CD4-positive, alpha-beta T cell treated with Interleukin-6 for 4 hours (primary cell): ENCODE data around the gene CERCAM.

Experiments
- DNase-seq: peaks from one replicate; pipeline ENCODE4 v3.0.0-alpha.2; 2020; ENCODE audit warnings: mixed read lengths

The CERCAM gene, protein sequence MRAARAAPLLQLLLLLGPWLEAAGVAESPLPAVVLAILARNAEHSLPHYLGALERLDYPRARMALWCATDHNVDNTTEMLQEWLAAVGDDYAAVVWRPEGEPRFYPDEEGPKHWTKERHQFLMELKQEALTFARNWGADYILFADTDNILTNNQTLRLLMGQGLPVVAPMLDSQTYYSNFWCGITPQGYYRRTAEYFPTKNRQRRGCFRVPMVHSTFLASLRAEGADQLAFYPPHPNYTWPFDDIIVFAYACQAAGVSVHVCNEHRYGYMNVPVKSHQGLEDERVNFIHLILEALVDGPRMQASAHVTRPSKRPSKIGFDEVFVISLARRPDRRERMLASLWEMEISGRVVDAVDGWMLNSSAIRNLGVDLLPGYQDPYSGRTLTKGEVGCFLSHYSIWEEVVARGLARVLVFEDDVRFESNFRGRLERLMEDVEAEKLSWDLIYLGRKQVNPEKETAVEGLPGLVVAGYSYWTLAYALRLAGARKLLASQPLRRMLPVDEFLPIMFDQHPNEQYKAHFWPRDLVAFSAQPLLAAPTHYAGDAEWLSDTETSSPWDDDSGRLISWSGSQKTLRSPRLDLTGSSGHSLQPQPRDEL

DNA sequence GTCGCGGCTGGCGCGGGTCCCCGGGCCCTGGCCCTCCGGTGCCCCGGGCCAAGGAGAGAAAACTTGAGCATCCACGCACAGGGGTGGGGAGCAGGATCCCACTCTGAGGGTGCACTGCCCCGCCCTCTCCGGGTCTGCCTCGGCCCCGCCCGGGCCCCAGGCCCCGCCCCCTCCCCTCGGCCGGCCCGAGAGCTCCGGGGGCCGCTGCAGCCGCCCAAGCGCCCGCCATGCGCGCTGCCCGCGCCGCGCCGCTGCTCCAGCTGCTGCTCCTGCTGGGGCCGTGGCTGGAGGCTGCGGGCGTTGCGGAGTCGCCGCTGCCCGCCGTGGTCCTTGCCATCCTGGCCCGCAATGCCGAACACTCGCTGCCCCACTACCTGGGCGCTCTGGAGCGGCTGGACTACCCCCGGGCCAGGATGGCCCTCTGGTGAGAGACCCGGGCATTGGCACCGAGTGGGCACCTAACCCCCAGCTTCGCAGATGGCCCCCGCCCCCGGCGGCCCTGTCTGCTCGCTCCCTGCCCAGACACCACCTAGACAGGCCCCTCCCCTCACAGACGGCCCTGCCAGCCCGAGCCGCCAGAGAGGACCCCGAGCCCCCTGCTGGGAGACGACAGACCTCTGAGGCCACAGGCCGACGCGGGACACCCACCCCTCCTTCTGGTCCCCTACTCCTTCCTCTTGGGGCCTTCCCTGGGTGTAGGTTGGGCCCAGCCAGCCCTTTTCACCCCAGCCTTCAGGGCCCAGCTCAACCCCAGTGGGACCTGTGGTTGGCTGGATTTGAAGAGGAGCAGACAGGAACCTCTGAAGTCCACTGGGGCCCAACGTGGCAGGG is at the start of gene CERCAM:
CERCAM (plus strand) TSS at position 207 of the 831 bp plus-strand sequence; CDS start at position 228, 21 bp downstream.
- peak; percentile 72 for DNase-seq

DNA sequence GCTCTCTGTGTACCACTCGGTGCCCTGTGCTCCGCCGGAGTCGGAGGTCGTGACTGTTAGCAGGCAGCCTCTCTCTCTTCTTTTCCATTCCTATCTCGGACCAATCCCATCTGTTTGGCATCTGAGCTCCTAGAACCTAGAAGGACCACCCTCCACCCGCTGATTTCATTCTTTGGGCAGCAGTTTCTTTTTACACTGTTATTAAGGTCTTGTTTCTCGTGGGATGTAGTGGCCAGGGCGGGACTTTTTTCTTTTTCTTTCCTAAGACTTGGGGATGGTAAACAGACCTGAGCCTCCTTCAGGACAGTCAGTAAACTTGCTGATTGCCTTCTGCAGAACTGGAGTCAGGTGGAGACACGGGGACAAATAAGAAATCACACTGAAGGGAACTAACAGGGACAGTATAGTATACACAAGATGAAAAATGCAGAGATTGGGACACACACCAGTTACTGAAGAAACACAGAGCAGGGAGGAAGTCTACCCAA is 49.0 kb upstream of the CERCAM start:
- no peak for DNase-seq

DNA sequence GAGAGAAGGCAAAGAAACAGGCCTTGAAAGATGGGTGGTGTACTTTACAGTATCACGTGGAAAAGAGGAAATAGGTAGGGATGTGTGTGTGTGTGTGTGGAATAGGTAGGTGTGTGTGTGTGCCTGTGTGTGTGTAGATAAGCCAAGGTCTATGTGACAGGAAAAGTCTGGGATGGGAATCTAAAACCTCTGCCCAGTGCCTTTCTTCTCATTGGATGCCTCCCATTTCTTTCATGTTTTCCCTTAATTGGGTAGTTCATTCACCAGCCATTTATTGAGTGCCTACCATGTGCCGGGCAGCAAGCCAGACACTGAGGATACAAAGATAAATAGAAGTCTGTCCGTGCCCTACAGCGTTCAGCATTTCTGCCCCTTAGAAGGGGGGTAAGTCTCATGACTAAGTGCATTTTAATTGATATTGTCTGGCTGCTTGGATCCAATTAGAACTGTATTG is 48.4 kb upstream of the CERCAM start:
- no peak for DNase-seq

DNA sequence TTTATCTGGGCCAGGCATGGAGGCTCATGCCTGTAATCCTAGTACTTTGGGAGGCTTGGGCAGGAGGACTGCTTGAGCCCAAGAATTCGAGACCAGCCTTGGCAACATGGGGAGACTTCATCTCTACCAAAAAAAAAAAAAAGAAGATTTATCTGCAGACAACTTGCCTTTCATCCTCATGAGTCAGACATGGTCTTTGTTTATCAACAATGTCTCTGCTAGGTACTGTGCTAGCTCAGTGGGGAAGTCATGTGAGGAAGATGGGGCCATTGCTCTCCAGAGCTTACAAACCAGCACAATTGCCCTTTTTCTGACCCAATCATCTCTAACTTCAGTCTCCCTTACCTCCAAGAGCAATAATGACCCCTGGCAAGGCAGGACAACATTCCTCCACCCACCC is 47.9 kb upstream of the CERCAM start:
- no peak for DNase-seq

DNA sequence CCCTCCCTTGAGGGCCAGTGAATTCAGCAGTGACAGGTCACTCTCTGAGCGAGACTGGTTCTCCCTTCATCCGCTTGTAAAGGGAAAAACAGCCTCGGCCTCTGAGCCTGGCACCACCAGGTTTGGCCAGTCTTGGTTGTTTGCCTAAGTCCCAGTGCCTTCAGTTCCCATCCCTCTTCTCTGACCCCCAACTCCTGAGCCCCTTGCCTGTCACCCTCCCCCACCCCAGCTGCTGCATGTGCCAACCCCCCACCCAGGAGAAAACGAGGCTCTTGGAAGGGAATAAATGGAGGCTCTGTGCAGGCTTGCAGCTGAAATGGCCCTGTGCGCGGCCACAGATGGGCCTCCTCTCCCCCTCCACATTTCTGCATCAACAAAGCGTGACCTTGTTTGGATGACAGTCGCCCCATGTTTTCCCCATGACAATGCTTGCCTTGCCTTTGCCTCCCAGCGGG is 46.4 kb upstream of the CERCAM start:
- no peak for DNase-seq

DNA sequence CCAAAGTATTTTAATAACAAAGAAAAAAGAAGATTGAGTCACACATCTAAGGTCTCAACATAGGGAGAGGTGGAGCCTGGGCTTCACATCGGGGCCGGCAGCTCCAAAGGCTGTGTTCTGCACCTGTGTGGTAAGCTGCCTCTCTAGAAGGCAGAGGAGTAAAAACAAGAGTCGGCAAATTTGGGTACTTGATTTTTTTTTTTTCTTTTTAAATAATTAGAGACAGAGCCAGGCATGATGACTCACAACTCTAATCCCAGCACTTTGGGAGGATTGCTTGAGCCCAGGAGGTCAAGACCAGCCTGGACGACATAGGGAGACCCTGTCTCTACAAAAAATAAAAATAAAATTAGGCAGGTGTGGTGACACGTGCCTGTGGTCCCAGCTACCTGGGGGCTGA is 44.8 kb upstream of the CERCAM start:
- DNase-seq = no peak

DNA sequence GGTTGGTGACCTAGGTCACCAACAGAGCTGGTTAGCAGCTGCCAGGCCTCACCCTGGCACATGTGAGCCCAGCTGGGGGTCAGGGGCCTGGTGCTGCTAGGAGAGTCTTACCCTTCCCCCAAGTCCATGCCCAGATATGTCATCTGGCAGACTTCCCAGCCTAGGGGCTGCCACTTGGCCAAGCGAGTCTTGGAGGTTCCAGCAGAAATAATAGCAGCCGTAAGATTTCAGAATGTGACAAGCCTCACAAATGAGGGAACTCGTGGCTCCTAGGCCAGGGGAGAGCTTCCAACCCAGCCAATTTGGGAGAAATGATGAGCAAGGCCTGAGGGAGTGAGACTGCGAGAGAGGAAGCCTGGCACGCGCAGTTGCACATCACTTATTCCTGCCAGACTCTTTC is 38.4 kb upstream of the CERCAM start:
- DNase-seq = no peak

DNA sequence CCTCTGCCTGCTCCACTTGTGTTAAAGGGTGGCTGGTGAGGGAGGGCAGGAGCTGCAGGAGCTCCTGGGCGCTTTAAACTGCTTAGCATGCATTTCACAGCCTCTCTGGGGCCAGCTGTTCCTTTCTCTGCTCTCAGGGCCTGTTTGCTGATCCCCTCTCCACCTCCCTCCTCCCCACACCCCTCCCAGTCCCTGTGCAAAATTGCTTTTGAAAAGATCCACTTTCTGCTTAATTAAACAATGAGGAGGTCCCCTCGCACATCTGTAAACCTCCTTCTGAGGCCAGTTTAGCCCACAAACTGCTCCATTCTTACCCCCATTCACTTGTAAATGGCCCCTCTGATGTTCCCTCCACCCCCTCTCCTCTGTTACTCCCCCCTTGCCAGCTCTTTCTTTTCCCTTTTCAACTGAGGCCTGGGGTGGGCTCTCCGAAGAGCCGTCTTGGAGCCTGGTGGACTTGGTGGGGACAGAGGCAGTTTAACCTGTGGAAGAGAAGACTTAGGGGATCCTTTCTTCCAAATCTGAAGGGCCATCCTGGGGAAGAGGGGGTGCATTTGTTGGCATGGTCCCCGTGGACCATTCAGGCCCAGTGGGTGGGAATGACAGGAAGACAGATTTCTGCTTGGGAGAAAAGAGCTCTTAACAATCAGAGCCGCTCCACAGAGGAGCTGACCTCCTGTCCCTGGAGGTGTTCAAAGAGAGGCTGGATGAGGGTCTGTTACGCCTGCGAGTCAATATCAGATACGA is 37.5 kb upstream of the CERCAM start:
- DNase-seq = no peak

DNA sequence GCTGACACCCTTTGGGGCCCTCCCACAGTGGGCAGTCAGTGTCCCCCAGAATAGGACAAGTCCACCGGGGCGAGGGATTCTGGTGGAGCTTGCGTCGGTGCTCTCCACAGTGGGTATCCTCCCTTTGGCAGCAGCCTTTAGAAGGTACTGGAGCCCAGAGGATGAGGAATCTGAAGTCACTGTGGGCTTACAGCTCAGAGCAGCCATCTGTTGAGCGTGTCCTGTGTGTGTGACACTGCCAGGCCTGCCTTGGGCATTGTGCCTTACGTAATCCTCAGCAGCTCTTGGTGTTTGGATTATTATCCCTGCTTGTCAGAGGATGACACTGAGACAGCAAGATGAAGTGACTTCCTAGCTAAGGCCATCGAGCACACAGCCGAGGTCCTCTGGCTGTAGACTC is 36.9 kb upstream of the CERCAM start:
- no peak for DNase-seq

DNA sequence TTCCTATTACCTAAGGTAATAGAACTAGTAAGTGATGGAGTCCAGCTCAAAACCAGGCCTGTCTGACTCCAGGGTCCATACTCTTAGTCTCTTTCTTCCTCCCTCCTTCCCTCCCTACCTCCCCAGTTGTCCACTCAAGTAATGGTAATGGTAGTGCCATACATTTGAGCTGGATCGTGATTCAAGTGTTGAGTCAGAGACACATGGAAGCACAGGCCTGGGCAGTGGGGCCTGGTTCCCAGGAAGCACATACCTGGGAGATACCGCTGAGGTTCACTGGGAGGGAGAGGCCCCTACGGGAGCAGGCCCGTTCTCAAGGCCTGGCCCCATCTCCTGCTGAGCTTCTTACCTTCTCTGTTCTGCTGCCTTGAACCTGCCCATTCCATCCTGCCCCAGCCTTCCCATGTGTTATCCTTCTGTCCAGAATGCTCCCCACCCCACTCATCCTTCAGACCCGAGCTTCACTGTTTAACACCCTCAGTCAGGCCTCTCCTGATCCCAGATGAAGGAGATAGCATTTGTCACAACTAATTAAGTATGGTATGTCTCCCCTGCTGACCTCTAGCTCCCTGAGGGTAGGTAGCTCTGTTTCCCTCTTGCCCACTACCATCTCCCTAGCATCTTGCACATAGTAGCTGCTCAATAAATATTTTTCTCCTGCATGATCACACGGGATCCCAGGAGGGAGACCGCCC is 35.7 kb upstream of the CERCAM start:
- no peak for DNase-seq

DNA sequence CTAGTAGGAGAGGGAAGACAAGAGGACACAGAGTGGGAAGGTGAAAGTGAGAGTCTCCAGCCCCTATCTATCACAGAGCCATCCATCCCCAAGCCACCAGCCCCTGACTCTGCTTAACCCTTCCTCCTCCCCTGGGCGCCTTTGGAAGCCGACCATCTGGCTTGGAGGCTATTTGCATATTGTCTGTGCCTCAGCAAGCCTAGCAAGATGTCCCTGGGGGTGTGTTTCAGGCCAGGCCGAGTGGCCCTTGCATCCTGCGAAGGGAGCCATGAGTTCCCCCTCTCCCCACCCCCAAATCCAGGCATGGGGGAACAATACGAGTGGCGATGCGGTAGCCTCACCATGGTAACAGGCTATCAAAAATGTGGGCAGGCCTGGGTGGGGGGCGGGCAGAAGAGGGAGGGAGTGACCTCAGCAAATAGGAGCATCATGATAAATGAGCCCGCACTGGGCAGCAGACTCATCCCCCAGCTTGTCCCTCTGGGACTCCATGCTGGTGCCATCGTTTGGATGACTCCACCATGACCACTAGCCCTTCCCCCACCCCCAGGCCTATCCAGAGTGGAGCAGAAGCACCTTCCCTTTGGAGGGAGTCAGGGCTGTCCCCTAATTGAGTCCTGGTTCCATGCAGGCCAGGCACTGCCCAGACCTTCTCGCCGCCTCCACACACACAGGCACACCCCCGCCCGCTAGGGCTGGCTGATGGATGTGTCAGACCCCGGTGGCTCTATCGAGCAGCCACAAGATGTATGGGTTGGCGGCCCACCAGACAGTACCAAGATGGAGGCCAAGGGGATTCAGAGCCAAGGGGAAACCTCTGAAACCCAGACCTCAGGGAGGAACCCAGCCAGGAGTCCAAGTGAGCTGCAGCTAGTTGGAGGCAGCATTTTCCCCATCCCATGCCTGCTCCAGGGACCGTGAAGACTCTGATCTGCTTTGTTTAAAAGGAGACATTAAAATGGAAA is 34.9 kb upstream of the CERCAM start:
- no peak for DNase-seq

DNA sequence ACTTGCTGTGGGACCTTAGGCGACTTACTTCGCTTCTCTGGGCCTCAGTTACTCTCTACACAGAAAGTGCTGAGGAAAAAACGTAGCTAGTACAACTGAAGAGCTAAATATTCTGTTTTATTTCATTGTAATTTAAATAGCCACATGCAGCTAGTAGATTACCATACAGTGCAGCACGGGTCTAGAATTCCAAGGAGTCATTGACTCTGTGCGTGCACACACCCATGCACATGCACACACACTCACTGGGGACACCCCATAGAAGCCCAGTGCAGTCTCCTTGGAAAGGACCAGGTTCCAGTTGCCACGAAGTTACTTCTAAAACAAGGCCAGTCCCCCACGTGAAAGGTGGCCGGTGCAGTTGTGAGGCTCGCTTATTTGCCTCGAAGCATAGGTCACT is 32.5 kb upstream of the CERCAM start:
- no peak for DNase-seq

DNA sequence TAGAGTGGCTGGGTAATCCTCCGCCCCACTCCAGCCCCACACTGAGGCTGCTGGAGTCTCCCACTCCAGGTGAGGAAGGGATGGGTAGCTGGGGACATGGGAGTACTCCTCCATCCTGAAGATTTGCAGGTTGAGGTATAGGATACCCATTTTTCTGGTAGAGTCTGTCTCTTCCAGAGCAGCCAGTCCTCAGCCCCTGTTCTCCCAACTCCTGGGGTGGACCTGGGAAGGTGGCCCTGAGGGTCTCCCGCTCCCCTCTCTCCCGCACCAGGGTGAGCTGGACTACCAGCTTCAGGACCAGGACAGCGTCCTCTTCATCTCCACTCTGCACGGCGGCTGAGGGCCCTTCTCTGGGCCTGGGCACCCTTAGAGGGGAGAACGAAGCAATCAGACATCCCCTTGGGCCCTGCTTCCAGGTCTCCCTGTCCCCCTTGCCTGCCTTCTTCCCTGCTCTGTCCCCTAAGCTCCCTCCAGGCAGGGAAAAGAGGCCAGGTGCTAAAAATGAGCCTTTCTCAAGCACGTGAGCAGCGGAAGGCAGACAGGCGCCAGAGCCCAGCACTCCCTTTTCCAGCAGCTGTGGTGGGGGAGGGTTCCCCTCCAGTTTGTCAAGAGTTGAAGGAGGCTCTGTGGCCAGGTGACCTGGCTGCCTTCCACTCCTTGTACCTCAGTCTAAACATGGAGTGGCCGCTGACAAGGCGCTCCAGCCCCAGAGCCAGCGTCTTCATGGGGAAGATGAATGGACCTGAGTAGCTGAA is 31.1 kb upstream of the CERCAM start:
- DNase-seq = no peak

DNA sequence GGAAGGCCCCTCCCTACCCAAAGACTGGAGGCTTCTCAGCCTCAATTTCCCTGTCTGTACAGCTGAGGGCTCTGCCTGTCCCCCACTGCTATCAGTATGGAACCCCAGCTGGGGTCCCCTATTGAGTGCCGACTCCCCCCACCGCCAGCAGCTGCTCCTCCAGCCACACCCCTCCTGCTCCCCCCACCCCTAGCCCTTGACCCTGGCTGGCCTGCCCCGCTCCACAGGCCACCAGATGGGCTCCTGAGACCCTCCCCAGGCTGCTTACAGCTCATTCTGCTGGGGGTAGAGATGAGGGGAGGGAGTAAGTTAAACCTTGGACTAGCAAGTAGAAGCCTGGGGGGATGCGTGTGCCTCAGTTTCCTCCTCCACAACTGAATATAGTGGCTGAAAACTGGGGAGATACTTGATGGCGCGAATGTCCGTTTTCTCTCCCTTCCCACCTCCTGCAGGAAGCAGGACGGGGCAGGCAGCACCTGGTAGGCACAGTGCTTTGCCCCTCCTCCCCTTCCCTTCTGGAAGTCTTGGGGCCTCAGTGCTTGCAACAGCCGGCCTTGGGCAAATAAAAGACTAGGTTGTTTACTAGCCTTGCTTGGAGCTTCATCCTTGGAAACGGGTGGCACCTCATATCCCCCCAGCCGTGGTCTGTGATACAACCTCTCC is 30.4 kb upstream of the CERCAM start:
- no peak for DNase-seq

DNA sequence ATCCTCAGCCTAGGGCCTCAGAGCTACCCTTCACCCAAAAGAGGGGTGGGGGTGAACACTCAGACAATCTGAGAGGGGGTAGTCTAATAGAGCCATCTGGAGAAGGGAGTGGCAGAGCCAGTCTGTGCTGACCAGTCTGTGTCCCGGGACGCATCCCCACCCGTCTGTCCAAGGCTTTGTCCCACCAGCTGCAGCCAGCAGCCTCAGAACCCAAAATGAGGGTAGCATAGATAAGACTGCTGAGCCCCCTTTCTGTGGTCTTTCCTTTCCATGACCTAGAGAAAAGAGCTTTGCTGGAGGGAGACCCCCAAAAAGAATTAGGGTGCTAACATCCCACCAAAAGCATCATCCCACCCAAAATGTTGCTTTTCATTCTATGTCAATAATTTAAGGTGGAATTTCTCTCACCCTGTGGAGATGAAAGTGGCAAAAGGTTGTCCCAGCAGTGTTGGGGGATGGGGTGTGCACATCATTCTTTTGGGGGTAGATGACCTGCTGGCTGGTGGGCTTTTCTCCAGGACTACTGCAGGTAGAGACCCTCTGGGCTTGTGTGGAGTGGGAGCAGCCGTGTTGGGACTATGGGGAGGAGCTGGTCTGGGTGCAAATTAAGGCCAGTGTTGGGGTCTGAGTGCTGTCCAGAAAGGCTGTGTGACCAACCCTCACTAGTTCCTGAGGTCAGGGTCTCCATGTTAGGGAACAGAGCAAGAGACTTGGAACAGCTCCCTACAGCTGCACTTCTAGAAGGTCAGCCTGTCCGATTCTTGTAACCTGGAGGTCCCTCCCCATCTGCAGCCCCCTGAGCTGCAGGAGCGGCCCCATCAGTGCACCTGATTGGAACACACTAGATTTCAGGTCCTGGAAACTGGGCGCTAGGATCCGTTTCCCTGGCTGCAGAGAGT is 29.6 kb upstream of the CERCAM start:
- DNase-seq = no peak

DNA sequence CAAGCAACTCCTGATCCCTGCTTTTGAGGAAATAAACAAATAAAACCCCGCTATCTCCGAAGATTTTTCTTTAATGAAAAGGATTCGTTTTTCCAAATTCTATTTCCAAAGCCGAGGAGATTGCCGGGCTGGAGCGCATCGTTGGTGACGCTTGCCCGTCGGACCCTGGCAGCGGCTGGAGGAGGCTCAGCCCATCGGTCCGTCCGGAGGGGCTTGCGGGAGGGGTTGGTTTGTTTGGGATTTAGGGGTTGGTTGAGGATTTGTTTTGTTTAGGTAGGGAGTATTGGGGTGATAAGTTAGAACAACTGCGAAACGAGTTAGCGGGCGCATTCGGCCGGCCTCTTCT is 28.7 kb upstream of the CERCAM start:
- no peak for DNase-seq

DNA sequence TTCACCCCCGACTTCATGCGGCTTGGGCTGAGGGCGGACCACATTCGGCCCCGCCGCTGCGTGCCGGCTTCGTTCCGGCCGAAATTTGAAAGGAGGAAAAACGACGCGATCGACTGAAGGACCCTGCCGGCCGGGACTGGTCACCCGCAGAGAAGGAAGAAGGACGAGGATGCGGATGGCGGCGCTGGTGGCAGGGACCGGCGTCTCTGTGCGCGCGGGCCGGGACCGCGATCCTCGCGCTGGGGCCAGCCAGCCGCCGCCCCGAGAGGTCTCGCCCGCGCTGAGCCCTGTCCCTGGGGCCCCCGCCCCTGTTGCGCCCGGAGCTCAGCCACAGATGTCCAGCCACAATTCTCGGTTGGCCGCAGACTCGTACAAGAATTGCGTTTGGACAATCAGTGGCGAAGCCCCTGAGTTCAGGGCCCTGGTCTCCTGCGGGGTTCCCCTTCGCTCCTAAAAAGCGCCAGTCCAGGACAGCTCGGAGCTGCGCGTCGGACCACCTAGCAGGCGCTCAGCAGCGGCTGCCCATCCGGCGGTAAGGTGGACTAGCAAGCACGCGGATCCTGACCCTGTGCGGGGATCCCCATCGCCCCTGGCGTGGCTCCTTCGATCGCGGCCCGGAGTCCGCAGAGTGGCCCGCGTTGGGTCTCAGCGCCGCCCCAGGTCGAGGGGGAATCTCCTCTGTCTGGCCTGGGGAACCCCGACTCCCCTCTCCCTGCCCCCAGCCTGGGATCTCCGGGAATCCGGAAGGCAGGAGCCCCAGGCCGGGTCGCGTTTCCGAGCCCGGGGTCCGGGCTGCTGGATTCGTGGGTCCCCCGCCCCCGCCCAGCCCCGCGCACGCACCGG is 28.1 kb upstream of the CERCAM start:
- DNase-seq = no peak
